ENCODE measurements around the gene RPL13A. TPM values are rescaled to one million over a fixed set of nuclear protein-coding genes. Genes with fewer than 3 reads are reported as not detected.
A peak's percentile ranks its signal among the peaks of the same experiment; 100 is the strongest.
"Not testable (repeated sequence)": the region's sequence is repeated elsewhere in the genome, so short reads cannot be mapped to it uniquely, and the experiment has no call there.

The RPL13A gene
- total and polyA plus RNA-seq, 8 donors: 1,459 to 2,866 (median 2,024) TPM

GRCh38 chr19:49468746-49469447, 18.5 kb upstream of the RPL13A start:
- no peak for TF ChIP-seq CTCF (IDR thresholded peaks at IDR 0.05)
- FAIRE-seq (no peak), DNase-seq (no peak), ATAC-seq (peak in 3 of 4 donors; percentile 5 to 43 (median 11))
- intact Hi-C loops (cut with DNase I): no loop called here
- Histone ChIP-seq H3K9me3 (no peaks in the 10 kb centered on the region), H3K36me3 (no peaks in the 10 kb centered on the region), H3K27ac (no peak overlapping the region), H3K4me1 (peaks cover 0 to 4% (median 0%) of the 10 kb centered on the region in 3 donors), H3K4me3 (no peak overlapping the region), H3K27me3 (no peaks in the 10 kb centered on the region)
- WGBS, 2 donors: 79 to 81% methylated on average over 15 of the region's 15 CpGs

GRCh38 chr19:49469828-49470614, 17.4 kb upstream of the RPL13A start:
- intact Hi-C loops (cut with DNase I): no loop called here
- no peak for TF ChIP-seq CTCF (IDR thresholded peaks at IDR 0.05)
- Histone ChIP-seq H3K4me1 (peaks cover 0 to 4% (median 0%) of the 10 kb centered on the region in 3 donors), H3K27me3 (no peaks in the 10 kb centered on the region), H3K36me3 (no peaks in the 10 kb centered on the region), H3K9me3 (no peaks in the 10 kb centered on the region), H3K27ac (no peak overlapping the region), H3K4me3 (no peak overlapping the region)
- WGBS, 2 donors: 92 to 95% methylated on average over 21 to 25 of the region's 25 CpGs
- no peak for FAIRE-seq
- no peak for DNase-seq
- ATAC-seq: no peak

- ATAC-seq (no peak), FAIRE-seq (no peak), DNase-seq (no peak)
- Histone ChIP-seq H3K4me3 (no peak overlapping the region), H3K36me3 (no peaks in the 10 kb centered on the region), H3K27ac (no peak overlapping the region), H3K4me1 (peaks cover 0 to 4% (median 0%) of the 10 kb centered on the region in 3 donors), H3K27me3 (no peaks in the 10 kb centered on the region), H3K9me3 (no peaks in the 10 kb centered on the region)
- no peak for TF ChIP-seq CTCF (IDR thresholded peaks at IDR 0.05)
- WGBS, 2 donors: 77 to 85% methylated on average over 8 of the region's 8 CpGs
- intact Hi-C loops (cut with DNase I): no loop called here
Measured at GRCh38 chr19:49470615-49470978, 16.8 kb upstream of the RPL13A start.

- no peak for DNase-seq
- Histone ChIP-seq H3K4me1 (peaks cover 0 to 4% (median 0%) of the 10 kb centered on the region in 3 donors), H3K4me3 (no peak overlapping the region), H3K27me3 (no peaks in the 10 kb centered on the region), H3K36me3 (no peaks in the 10 kb centered on the region), H3K27ac (no peak overlapping the region), H3K9me3 (no peaks in the 10 kb centered on the region)
- TF ChIP-seq CTCF (IDR thresholded peaks at IDR 0.05): no peak
- ATAC-seq: no peak
- 70 to 76% methylated on average over 8 to 9 of the region's 9 CpGs for WGBS, 2 donors
- intact Hi-C loops (cut with DNase I): no loop called here
- no peak for FAIRE-seq
Measured at GRCh38 chr19:49472936-49473335, 14.5 kb upstream of the RPL13A start.

GRCh38 chr19:49473501-49473867, 13.9 kb upstream of the RPL13A start:
- H3K36me3 ChIP-seq; H3K27me3 ChIP-seq; intact Hi-C loops (cut with DNase I); FAIRE-seq; ATAC-seq; H3K27ac ChIP-seq; H3K9me3 ChIP-seq; DNase-seq; H3K4me1 ChIP-seq: not testable (repeated sequence)
- 59 to 69% methylated on average over 9 of the region's 9 CpGs for WGBS, 2 donors
- peak overlapping the region in 3 of 4 donors; percentile 45 to 66 (median 55) for H3K4me3 ChIP-seq
